Prostate gland (tissue), 2 donors: Measurements from ENCODE around the gene B3GNT5.

Source experiments
- POLR2A ChIP-seq: fragments of 450-650 bp; IDR thresholded peaks from one replicate; pipeline ENCODE4 v1.6.1; 2016; ENCODE audit warnings: antibody characterized with exemption, mild to moderate bottlenecking
- POLR2AphosphoS5 ChIP-seq: sonication (generic); formaldehyde crosslinking; IDR thresholded peaks from one replicate; pipeline ENCODE4 v1.6.1; 2017; ENCODE audit warnings: antibody characterized with exemption
- TF ChIP-seq, protein P1 (sequence below), 4 experiments: fragments of 200-600 bp in 2 of 4; fragments of 450-650 bp in 2 of 4; sonication (generic) in 2 of 4; IDR thresholded peaks; 1 replicate in 3 of 4; 2 replicates in 1 of 4; pipeline ENCODE4 v1.5.1; 2016 to 2019; ENCODE audit warnings: antibody characterized with exemption in 4 of 4, mild to moderate bottlenecking in 2 of 4, moderate library complexity in 2 of 4

DNA sequence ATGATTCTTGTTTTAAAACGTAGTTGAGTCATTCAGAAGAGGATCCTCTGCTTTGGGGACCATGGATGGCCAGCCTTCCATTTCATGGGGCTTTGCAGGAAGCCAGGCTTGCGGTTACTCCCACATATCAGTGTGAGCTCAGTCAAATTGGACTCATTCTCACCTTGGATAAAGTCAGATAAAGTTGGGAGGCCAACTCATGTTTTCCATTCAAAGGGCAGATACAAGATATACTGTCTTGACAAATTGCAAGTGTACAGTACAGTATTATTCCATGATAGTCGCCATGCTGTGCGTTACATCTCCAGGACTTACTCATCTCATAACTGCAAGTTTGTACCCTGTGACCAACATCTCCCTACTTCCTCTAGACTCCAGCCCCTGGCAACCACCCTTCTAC, 25.5 kb upstream of the B3GNT5 start:
- TF ChIP-seq POLR2A = no peak
- TF ChIP-seq, protein P1, sequence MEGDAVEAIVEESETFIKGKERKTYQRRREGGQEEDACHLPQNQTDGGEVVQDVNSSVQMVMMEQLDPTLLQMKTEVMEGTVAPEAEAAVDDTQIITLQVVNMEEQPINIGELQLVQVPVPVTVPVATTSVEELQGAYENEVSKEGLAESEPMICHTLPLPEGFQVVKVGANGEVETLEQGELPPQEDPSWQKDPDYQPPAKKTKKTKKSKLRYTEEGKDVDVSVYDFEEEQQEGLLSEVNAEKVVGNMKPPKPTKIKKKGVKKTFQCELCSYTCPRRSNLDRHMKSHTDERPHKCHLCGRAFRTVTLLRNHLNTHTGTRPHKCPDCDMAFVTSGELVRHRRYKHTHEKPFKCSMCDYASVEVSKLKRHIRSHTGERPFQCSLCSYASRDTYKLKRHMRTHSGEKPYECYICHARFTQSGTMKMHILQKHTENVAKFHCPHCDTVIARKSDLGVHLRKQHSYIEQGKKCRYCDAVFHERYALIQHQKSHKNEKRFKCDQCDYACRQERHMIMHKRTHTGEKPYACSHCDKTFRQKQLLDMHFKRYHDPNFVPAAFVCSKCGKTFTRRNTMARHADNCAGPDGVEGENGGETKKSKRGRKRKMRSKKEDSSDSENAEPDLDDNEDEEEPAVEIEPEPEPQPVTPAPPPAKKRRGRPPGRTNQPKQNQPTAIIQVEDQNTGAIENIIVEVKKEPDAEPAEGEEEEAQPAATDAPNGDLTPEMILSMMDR (IDR thresholded peaks at IDR 0.05) = no peak
- TF ChIP-seq POLR2AphosphoS5 = no peak
